IMR-90 (cell line): ENCODE measurements around the gene ZNF213. TPM values are rescaled to one million over a fixed set of nuclear protein-coding genes. Genes with fewer than 3 reads are reported as not detected.

ENCODE experiments used
- ATAC-seq: fragments of 200-7000 bp; cut with Tn5 transposase; 2 replicates; pipeline ENCODE4 v1.9.1; 2020; ENCODE audit warnings: low read depth, mild to moderate bottlenecking, moderate library complexity
- BruUV-seq: library from RNA; stranded (reverse); fragments of 400-500 nt; replicated peaks from 2 replicates; lab custom pipeline; 2021; lab: Mats Ljungman, UMichigan
- CTCF ChIA-PET: fragments of 300-600 bp; formaldehyde crosslinking; extraction: SDS; loops from one replicate; lab custom pipeline; 2021; ENCODE audit warnings: antibody characterized with exemption; lab: Yijun Ruan, JAX
- POLR2A ChIA-PET: fragments of 300-600 bp; sonication (Branson Sonifier 250); formaldehyde crosslinking; loops from one replicate; lab custom pipeline; 2022; ENCODE audit warnings: antibody characterized with exemption; ENCODE audit not compliant: unreplicated experiment; lab: Charles Lee
- DNase-seq: peaks from one replicate; pipeline ENCODE4 v3.0.0; 2013
- H2AFZ ChIP-seq: replicated peaks from 2 replicates; pipeline ENCODE3; 2013; ENCODE audit warnings: low read length, mild to moderate bottlenecking; ENCODE audit not compliant: poor library complexity
- H2AK5ac ChIP-seq: 2 replicates; pipeline ENCODE4 v1.6.1; 2013; ENCODE audit warnings: low read depth, low read length, inconsistent platforms
- H2AK9ac ChIP-seq: replicated peaks from 2 replicates; pipeline ENCODE3; 2013; ENCODE audit warnings: mild to moderate bottlenecking, low read depth, low read length, moderate library complexity; ENCODE audit not compliant: poor library complexity
- H2BK120ac ChIP-seq: 2 replicates; pipeline ENCODE4 v1.6.1; 2013; ENCODE audit warnings: low read depth, low read length, inconsistent platforms
- H2BK15ac ChIP-seq: 3 replicates; pipeline ENCODE4 v1.6.1; 2013; ENCODE audit warnings: low read depth, low read length, inconsistent platforms
- H2BK20ac ChIP-seq: 2 replicates; pipeline ENCODE4 v1.6.1; 2013; ENCODE audit warnings: low read depth, mild to moderate bottlenecking, inconsistent platforms, low read length, moderate library complexity
- H2BK5ac ChIP-seq: 2 replicates; pipeline ENCODE4 v1.6.1; 2013; ENCODE audit warnings: mild to moderate bottlenecking, low read depth, low read length, inconsistent platforms; ENCODE audit not compliant: poor library complexity, severe bottlenecking
- H3K14ac ChIP-seq: replicated peaks from 2 replicates; pipeline ENCODE4 v1.6.1; 2013; ENCODE audit warnings: low read depth, low read length, inconsistent platforms
- H3K18ac ChIP-seq: 2 replicates; pipeline ENCODE4 v1.6.1; 2013; ENCODE audit warnings: low read depth, low read length, control low read depth
- H3K23ac ChIP-seq: 2 replicates; pipeline ENCODE4 v1.6.1; 2013; ENCODE audit warnings: low read depth, low read length, inconsistent platforms
- H3K27ac ChIP-seq: 2 replicates; pipeline ENCODE4 v1.5.1; 2013; ENCODE audit warnings: mild to moderate bottlenecking, control low read depth, low read length; ENCODE audit not compliant: insufficient read depth
- H3K27me3 ChIP-seq: 2 replicates; pipeline ENCODE4 v1.6.1; 2013; ENCODE audit warnings: low read length; ENCODE audit not compliant: control insufficient read depth, insufficient read depth
- H3K36me3 ChIP-seq: 2 replicates; pipeline ENCODE4 v1.6.1; 2013; ENCODE audit warnings: low read length, mixed read lengths; ENCODE audit not compliant: control insufficient read depth, insufficient read depth
- H3K4ac ChIP-seq: 2 replicates; pipeline ENCODE4 v1.6.1; 2013; ENCODE audit warnings: low read depth, low read length, inconsistent platforms
- H3K4me1 ChIP-seq: 2 replicates; pipeline ENCODE4 v1.6.1; 2013; ENCODE audit warnings: low read length, mixed read lengths; ENCODE audit not compliant: control insufficient read depth, insufficient read depth
- H3K4me2 ChIP-seq: 2 replicates; pipeline ENCODE4 v1.6.1; 2013; ENCODE audit warnings: low read depth, mild to moderate bottlenecking, control low read depth, low read length, moderate library complexity
- H3K4me3 ChIP-seq: 2 replicates; pipeline ENCODE4 v1.5.1; 2013; ENCODE audit warnings: low read depth, mild to moderate bottlenecking, control low read depth, low read length, moderate library complexity; ENCODE audit not compliant: insufficient read depth
- H3K56ac ChIP-seq: 2 replicates; pipeline ENCODE4 v1.6.1; 2013; ENCODE audit warnings: low read length, inconsistent platforms; ENCODE audit not compliant: insufficient read depth; ENCODE audit errors: extremely low read depth
- H3K79me1 ChIP-seq, 2 experiments: 2 replicates each; pipeline ENCODE4 v1.6.1; 2013; ENCODE audit warnings: low read length in 2 of 2, inconsistent platforms in 1 of 2, low read depth in 1 of 2
- H3K9ac ChIP-seq: 2 replicates; pipeline ENCODE4 v1.6.1; 2013; ENCODE audit warnings: low read depth, low read length, control low read depth
- H3K9me1 ChIP-seq: 2 replicates; pipeline ENCODE4 v1.6.1; 2013; ENCODE audit warnings: low read length, inconsistent platforms; ENCODE audit not compliant: insufficient read depth
- H3K9me3 ChIP-seq: 2 replicates; pipeline ENCODE4 v1.6.1; 2013; ENCODE audit warnings: low read length; ENCODE audit not compliant: control insufficient read depth, insufficient read depth
- H4K20me1 ChIP-seq: 2 replicates; pipeline ENCODE4 v1.6.1; 2013; ENCODE audit warnings: low read length, inconsistent platforms; ENCODE audit not compliant: insufficient read depth
- H4K5ac ChIP-seq: 2 replicates; pipeline ENCODE4 v1.6.1; 2013; ENCODE audit warnings: mild to moderate bottlenecking, low read depth, low read length, control low read depth
- H4K8ac ChIP-seq, 2 experiments: 2 replicates each; pipeline ENCODE4 v1.6.1; 2013; ENCODE audit warnings: low read depth in 2 of 2, low read length in 2 of 2, control low read depth in 1 of 2, inconsistent platforms in 1 of 2
- H4K91ac ChIP-seq: 2 replicates; pipeline ENCODE4 v1.6.1; 2013; ENCODE audit warnings: low read depth, low read length, inconsistent platforms; ENCODE audit not compliant: insufficient read depth
- BHLHE40 ChIP-seq: fragments of 150-350 bp; IDR thresholded peaks from 2 replicates; pipeline ENCODE4 v1.6.1; 2016; ENCODE audit warnings: mild to moderate bottlenecking, low read depth, low read length
- ELK1 ChIP-seq: fragments of 150-350 bp; IDR thresholded peaks from 2 replicates; pipeline ENCODE4 v1.6.1; 2016; ENCODE audit warnings: low read depth, mild to moderate bottlenecking, low read length, moderate library complexity, borderline replicate concordance
- MAFK ChIP-seq: IDR thresholded peaks from 2 replicates; pipeline ENCODE4 v1.6.1; 2012; ENCODE audit warnings: low read depth, low read length, improper control_type of control experiment
- MXI1 ChIP-seq: IDR thresholded peaks from 2 replicates; pipeline ENCODE4 v1.6.1; 2012; ENCODE audit warnings: low read depth, mild to moderate bottlenecking, low read length, moderate library complexity, borderline replicate concordance
- RCOR1 ChIP-seq: IDR thresholded peaks from 2 replicates; pipeline ENCODE4 v1.6.1; 2012; ENCODE audit warnings: mild to moderate bottlenecking, low read length, improper control_type of control experiment; ENCODE audit not compliant: insufficient replicate concordance
- SMC3 ChIP-seq: fragments of 150-350 bp; IDR thresholded peaks from 2 replicates; pipeline ENCODE4 v1.6.1; 2016; ENCODE audit warnings: low read depth, mild to moderate bottlenecking, antibody characterized with exemption, low read length, moderate library complexity
- WGBS, 2 experiments: methylation state at CpG; one replicate each; pipeline versions ENCODE4 v1.1.5 to v1.1.7; 2013; ENCODE audit warnings: missing lambda C conversion rate in 2 of 2; ENCODE audit not compliant: insufficient read length in 1 of 2; ENCODE audit errors: extremely low coverage in 2 of 2; 5-methylcytosine and 5-hydroxymethylcytosine counted together
- dilution Hi-C: fragments of 300-500 bp; cut with HindIII; formaldehyde crosslinking; loops from one replicate; pipeline ENCODE4 v1.14.3; 2018; ENCODE audit warnings: low sequenced_read_pairs; ENCODE audit not compliant: unreplicated experiment
- in situ Hi-C: fragments of 300-500 bp; cut with MboI; formaldehyde crosslinking; loops from 3 replicates; pipeline ENCODE4 v1.14.3; 2019; ENCODE audit warnings: low sequenced_read_pairs, inconsistent platforms, mixed read lengths
- intact Hi-C: fragments of 100-400 bp; cut with micrococcal nuclease; formaldehyde crosslinking; loops from 2 replicates; pipeline ENCODE4 v1.10.0; 2022
- polyA plus RNA-seq, 3 experiments: library from polyadenylated mRNA; depleted of rRNA; stranded (reverse); fragments of >200 nt; gene quantifications; 2 replicates each; pipeline ENCODE4 v1.2.3, GENCODE V29; 2012; ENCODE audit warnings: low replicate concordance in 1 of 3
- total RNA-seq: library from RNA; depleted of rRNA; stranded (reverse); fragments of >200 nt; gene quantifications from 2 replicates; pipeline ENCODE4 v1.2.3, GENCODE V29; 2012

The ZNF213 gene
- total and polyA plus RNA-seq, 2 of the 4 experiments (the other 2 are of a cell fraction): 0.72 to 4.0 TPM

DNA sequence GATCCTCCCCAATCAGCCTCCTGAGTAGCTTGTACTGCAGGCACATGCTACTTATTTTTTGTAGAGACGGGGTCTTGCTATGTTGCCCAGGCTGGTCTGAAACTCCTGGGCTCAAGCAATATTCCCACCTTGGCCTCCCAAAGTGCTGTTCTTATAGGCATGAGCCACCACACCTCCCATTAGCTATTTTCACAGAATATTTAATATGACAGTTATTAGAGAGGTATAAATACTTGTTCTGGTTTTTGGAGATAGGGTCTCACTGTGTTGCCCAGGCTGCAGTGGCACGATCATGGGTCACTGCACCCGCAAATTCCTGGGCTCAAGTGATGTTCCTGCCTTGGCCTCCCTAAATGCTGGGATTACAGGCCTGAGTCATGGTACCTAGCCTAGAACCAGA lies 21.1 kb downstream of the ZNF213 start:
- no peak overlapping the region for H3K56ac ChIP-seq
- no peak overlapping the region for H2AK9ac ChIP-seq
- in situ Hi-C loops: no loop called here
- H2BK5ac ChIP-seq: no peak overlapping the region
- H3K27me3 ChIP-seq: no peaks in the 10 kb centered on the region
- H2AFZ ChIP-seq: no peak overlapping the region
- no peak overlapping the region for H3K4me3 ChIP-seq
- 92% methylated on average over 2 of the region's 3 CpGs; no CpG with 5 or more reads in 1 of the 2 experiments for WGBS, 2 experiments
- no peak overlapping the region for H4K8ac ChIP-seq
- no peaks in the 10 kb centered on the region for H3K36me3 ChIP-seq
- H3K9me3 ChIP-seq: no peaks in the 10 kb centered on the region
- no peak overlapping the region for H2AK5ac ChIP-seq
- H3K9ac ChIP-seq: no peak overlapping the region
- intact Hi-C loops: no loop called here
- H4K91ac ChIP-seq: no peak overlapping the region
- ATAC-seq: no peak
- H3K18ac ChIP-seq: no peak overlapping the region
- no peak overlapping the region for H3K27ac ChIP-seq
- H3K4ac ChIP-seq: no peak overlapping the region
- H2BK20ac ChIP-seq: no peak overlapping the region
- ChIA-PET CTCF (no interaction called here), POLR2A (no interaction called here)
- dilution Hi-C loops: no loop called here
- no TSS peak for BruUV-seq
- H2BK120ac ChIP-seq: no peak overlapping the region
- H4K20me1 ChIP-seq: peaks cover 16% of the 10 kb centered on the region
- peaks cover 4% of the 10 kb centered on the region for H3K4me1 ChIP-seq
- no peak overlapping the region for H2BK15ac ChIP-seq
- no peak overlapping the region for H4K5ac ChIP-seq
- H3K4me2 ChIP-seq: no peak overlapping the region
- no peak overlapping the region for H3K23ac ChIP-seq
- no peaks in the 10 kb centered on the region for H3K79me1 ChIP-seq
- H3K14ac ChIP-seq: no peak overlapping the region
- DNase-seq: no peak
- peaks cover 10% of the 10 kb centered on the region for H3K9me1 ChIP-seq
- no peak for TF ChIP-seq MXI1
- TF ChIP-seq SMC3: no peak
- no peak for TF ChIP-seq RCOR1
- no peak for TF ChIP-seq ELK1
- no peak for TF ChIP-seq MAFK
- TF ChIP-seq BHLHE40: no peak
